Suprapubic skin (tissue), 4 donors: ENCODE results near the gene RAB5B.

Source experiments
- CTCF ChIP-seq, 2 donors: fragments of 200-600 bp in 1 of 2; fragments of 450-650 bp in 1 of 2; sonication (generic) in 1 of 2; IDR thresholded peaks; one replicate each; pipeline ENCODE4 v1.5.1; 2016 to 2019; ENCODE audit warnings: antibody characterized with exemption in 2 of 2, mild to moderate bottlenecking in 1 of 2, moderate library complexity in 1 of 2
- POLR2A ChIP-seq, 2 donors: fragments of 450-650 bp; IDR thresholded peaks; one replicate each; pipeline ENCODE4 v1.6.1; 2017; ENCODE audit warnings: antibody characterized with exemption in 2 of 2, mild to moderate bottlenecking in 2 of 2, moderate library complexity in 2 of 2
- POLR2AphosphoS5 ChIP-seq, 3 donors: sonication (generic); formaldehyde crosslinking; IDR thresholded peaks; one replicate each; pipeline ENCODE4 v1.6.1; 2017; ENCODE audit warnings: antibody characterized with exemption in 3 of 3

DNA sequence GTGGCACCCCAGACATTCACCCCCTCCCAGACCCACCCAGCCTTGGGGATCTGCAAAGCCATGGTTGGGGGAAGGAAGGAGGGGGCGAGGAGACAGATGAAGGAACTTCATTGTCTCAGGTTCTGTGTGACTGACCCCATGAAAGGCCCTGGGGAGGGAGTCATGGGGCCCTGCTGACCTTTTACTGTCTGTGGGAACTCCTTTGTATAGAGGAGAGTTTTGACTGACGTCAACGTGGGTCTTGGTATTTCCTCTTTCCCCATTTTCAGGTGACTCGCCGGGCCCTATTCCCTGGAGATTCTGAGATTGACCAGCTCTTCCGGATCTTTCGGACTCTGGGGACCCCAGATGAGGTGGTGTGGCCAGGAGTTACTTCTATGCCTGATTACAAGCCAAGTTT lies 3.1 kb upstream of the RAB5B start:
- TF ChIP-seq CTCF (IDR thresholded peaks at IDR 0.05) (no peak), POLR2AphosphoS5 (IDR thresholded peaks at IDR 0.05) (no peak), POLR2A (IDR thresholded peaks at IDR 0.05) (no peak)
